Cardiac muscle cell (in vitro differentiated cells and primary cell): ENCODE data around the gene KAZN. TPM values are rescaled to one million over a fixed set of nuclear protein-coding genes. Genes with fewer than 3 reads are reported as not detected.

Source experiments
- DNase-seq, 2 donors: peaks; one replicate each; pipeline versions ENCODE4 v3.0.0 to v3.0.0-alpha.2; 2010 to 2017; ENCODE audit warnings: low read depth in 1 of 2, low spot score in 1 of 2
- H3K27ac ChIP-seq: fragments of 200-600 bp; sonication (generic); 2 replicates; pipeline ENCODE4 v1.5.1; 2016
- H3K27me3 ChIP-seq: fragments of 200-600 bp; sonication (generic); 2 replicates; pipeline ENCODE4 v1.6.0; 2016; ENCODE audit warnings: control low read depth
- H3K36me3 ChIP-seq: fragments of 200-600 bp; sonication (generic); 2 replicates; pipeline ENCODE4 v1.5.1; 2016; ENCODE audit warnings: control low read depth
- H3K4me1 ChIP-seq: fragments of 200-600 bp; sonication (generic); 2 replicates; pipeline ENCODE4 v1.8.1; 2017; ENCODE audit warnings: low read depth, mild to moderate bottlenecking, mixed run types
- H3K4me3 ChIP-seq: fragments of 200-600 bp; sonication (generic); 2 replicates; pipeline ENCODE4 v1.5.1; 2016; ENCODE audit warnings: mild to moderate bottlenecking
- H3K9me3 ChIP-seq: fragments of 200-600 bp; sonication (generic); 2 replicates; pipeline ENCODE4 v1.5.1; 2017; ENCODE audit warnings: low read depth, mild to moderate bottlenecking, control low read depth
- CTCF ChIP-seq: IDR thresholded peaks from 2 replicates; pipeline ENCODE4 v1.5.1; 2012; ENCODE audit warnings: low read depth, mild to moderate bottlenecking, low read length
- polyA plus RNA-seq: library from polyadenylated mRNA; unstranded; fragments of >200 nt; fragmentation: Nextera tagmentation; extraction: Ambion mirVana; gene quantifications from 2 replicates; pipeline ENCODE4 v1.2.1, GENCODE V29; 2016
- total RNA-seq: library from RNA; depleted of rRNA; stranded (reverse); fragments of >200 nt; gene quantifications from 2 replicates; pipeline ENCODE4 v1.2.3, GENCODE V29; 2016

KAZN gene
- total and polyA plus RNA-seq, 2 experiments from 2014 or later, result 17.5 to 26.9 TPM

DNA sequence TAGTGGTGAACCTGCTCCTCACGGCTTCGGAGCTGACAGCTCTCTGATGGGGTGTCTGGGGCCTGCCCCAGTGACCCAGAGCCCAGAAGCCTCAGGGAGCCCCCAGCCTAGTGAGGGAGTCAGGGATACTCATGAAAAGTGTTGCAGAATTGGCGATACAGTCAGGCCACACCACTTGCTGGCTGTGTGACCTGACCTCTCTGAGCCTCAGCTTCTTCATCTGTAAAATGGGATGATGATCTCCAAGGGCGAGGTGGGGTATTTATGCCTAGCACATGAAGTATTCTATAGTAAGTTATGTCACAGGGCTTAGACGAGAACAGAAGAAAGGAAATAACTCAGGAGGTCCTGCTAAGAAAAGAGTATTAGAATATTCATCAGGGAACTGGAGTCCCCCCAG is 556.7 kb downstream of the KAZN start:
- H3K4me1 ChIP-seq, result peaks cover 21% of the 10 kb centered on the region
- H3K36me3 ChIP-seq, result no peaks in the 10 kb centered on the region
- no peak overlapping the region for H3K27ac ChIP-seq
- no peaks in the 10 kb centered on the region for H3K27me3 ChIP-seq
- TF ChIP-seq CTCF, result no peak
- H3K4me3 ChIP-seq, result no peak overlapping the region
- no peaks in the 10 kb centered on the region for H3K9me3 ChIP-seq
- DNase-seq, result no peak

- peak in 1 of 2 donors; percentile 55 for DNase-seq
- no peak for TF ChIP-seq CTCF
- Histone ChIP-seq H3K36me3 (no peaks in the 10 kb centered on the region), H3K4me3 (no peak overlapping the region), H3K4me1 (peaks cover 20% of the 10 kb centered on the region), H3K27ac (no peak overlapping the region), H3K9me3 (no peaks in the 10 kb centered on the region), H3K27me3 (no peaks in the 10 kb centered on the region)
These were observed 557.6 kb downstream of the KAZN start for GRCh38 chr1:15155888-15156741.

GRCh38 chr1:15156807-15157380 is 558.4 kb downstream of the KAZN start:
- TF ChIP-seq CTCF, result no peak
- H3K4me1 ChIP-seq, result peaks cover 13% of the 10 kb centered on the region
- no peaks in the 10 kb centered on the region for H3K27me3 ChIP-seq
- H3K36me3 ChIP-seq, result no peaks in the 10 kb centered on the region
- H3K27ac ChIP-seq, result no peak overlapping the region
- no peaks in the 10 kb centered on the region for H3K9me3 ChIP-seq
- DNase-seq, result no peak
- no peak overlapping the region for H3K4me3 ChIP-seq

DNA sequence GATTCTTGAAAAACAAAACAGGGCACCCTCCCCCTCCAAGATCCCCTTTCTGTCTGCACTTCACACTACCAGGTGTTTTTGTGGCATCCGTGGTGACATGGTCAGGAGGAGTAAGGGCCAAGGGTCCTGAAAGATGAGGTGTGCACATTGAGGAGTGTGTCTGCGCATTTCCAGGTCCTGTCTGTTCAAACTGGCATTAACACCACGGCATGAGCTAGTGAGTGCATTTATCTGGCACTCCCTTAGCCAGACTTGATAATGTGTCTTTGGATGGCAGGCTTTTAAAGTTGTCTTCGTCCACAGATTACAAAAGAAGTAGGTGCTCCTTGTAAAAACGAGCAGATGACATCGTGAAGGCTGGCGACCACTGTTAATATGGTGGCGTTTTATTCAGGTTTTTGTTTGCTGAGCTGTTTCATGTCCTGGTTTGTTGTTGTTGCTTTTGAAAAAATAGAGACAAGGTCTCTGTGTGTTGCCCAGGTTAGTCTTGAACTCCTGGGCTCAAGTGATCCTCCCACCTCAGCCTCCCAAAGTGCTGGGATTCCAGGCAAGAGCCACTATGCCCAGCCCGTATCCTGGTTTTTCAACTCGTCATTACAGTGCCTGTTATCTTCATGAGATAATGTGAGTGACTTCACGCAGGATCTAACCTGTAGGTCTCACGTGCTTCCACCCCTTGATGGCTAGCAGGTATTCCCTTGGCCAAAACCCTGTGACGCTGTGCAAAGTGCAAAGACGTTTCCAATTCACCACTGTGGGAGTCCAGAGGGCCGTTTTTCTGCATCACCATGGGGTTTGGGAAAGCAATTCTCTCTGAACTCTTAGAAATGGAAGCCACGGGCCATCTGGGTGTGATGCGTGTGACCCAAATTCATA is 559.3 kb downstream of the KAZN start:
- H3K4me3 ChIP-seq, result no peak overlapping the region
- no peak for DNase-seq
- no peak for TF ChIP-seq CTCF
- no peaks in the 10 kb centered on the region for H3K27me3 ChIP-seq
- H3K9me3 ChIP-seq, result no peaks in the 10 kb centered on the region
- H3K27ac ChIP-seq, result no peak overlapping the region
- peaks cover 10% of the 10 kb centered on the region for H3K4me1 ChIP-seq
- no peaks in the 10 kb centered on the region for H3K36me3 ChIP-seq

- no peaks in the 10 kb centered on the region for H3K36me3 ChIP-seq
- no peaks in the 10 kb centered on the region for H3K9me3 ChIP-seq
- no peak for TF ChIP-seq CTCF
- DNase-seq, result peak in 1 of 2 donors; percentile 87
- H3K27ac ChIP-seq, result peak overlapping the region; percentile 27
- H3K4me3 ChIP-seq, result no peak overlapping the region
- H3K27me3 ChIP-seq, result no peaks in the 10 kb centered on the region
- peaks cover 10% of the 10 kb centered on the region for H3K4me1 ChIP-seq
These were observed 560.2 kb downstream of the KAZN start for GRCh38 chr1:15158506-15159165.
